ENCODE data around the gene GJE1.
"Not testable (repeated sequence)": the region's sequence is repeated elsewhere in the genome, so short reads cannot be mapped to it uniquely, and the experiment has no call there.

GJE1 gene, protein sequence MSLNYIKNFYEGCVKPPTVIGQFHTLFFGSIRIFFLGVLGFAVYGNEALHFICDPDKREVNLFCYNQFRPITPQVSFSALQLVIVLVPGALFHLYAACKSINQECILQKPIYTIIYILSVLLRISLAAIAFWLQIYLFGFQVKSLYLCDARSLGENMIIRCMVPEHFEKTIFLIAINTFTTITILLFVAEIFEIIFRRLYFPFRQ

DNA sequence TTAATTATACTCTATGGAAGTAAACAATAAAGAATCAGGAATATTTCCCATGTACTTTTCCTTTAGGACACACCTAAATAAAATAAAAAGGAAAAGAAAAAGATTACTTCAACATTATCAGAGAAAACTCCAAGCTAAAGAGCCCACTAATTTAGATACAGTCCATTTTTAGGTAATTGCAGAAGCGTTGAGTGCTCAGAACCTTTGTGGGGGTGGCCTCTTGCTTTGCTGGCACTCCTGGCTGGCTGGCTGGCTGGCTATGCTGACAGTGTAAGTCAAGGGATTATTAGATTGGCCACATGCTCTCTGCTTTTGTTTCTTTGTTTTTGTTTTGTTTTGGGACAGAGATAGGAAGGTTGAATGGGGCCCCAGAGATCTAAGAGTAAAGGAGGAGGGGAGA, at the start of gene GJE1:
TSS of gene GJE1 (plus strand) at position 301 of the 400 bp plus-strand sequence. CDS start 234 bp downstream, outside the sequence.
- no peak for DNase-seq

GRCh38 chr6:142087950-142088857, 44.5 kb upstream of the GJE1 start:
- DNase-seq: no peak

DNA sequence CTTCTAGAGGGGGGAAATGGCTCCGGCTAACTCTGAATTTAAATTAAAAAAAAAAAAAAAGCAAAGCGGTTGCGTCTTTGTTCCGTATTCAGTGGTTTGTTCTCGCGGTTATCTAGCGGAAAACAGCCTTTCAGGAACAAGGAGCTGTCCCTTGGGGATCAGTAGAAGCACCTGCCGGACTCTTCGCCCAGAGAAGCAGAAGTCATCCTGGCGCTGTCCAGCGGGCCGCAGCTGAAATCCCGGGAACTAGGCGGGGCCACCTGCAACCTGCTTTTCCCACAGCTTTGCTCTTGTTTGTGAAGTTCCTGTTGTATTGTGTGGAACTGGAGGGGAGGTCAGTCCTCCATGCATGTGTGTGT, 43.9 kb upstream of the GJE1 start:
- no peak for DNase-seq

DNA sequence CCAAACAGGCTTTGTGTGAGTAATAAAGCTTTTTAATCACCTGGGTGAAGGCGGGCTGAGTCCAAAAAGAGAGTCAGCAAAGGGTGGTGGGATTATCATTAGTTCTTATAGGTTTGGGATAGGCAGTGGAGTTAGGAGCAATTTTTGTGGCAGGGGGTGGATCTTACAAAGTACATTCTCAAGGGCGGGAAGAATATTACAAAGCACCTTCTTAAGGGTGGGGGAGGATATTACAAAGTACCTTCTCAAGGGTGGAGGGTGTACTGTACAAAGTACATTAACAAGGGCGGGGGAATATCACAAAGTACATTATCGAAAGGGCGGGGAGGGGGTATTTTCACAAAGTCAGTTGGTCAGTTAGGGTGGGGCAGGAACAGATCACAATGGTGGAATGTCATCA, 27.9 kb upstream of the GJE1 start:
- DNase-seq: not testable (repeated sequence)

DNA sequence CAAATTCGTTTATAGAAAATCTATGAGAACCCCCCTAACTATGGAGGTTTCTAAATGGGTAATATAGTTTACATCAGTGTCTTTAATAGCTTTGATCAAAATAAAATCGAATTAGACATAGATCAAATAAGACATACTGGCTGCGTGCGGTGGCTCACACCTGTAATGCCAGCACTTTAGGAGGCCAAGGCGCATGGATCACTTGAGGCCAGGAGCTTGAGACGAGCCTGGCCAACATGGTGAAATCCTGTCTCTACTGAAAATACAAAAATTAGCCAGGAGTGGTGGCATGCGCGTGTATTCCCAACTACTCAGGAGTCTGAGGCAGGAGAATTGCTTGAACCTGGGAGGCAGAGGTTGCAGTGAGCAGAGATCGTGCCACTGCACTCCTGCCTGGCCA, 21.9 kb upstream of the GJE1 start:
- not testable (repeated sequence) for DNase-seq

GRCh38 chr6:142112451-142113061, 20.2 kb upstream of the GJE1 start:
- DNase-seq: no peak

- no peak for DNase-seq
Observed at GRCh38 chr6:142117366-142117765, 15.4 kb upstream of the GJE1 start.

GRCh38 chr6:142118328-142118727, 14.4 kb upstream of the GJE1 start:
- no peak for DNase-seq

GRCh38 chr6:142118925-142119324, 13.8 kb upstream of the GJE1 start:
- DNase-seq: no peak

DNA sequence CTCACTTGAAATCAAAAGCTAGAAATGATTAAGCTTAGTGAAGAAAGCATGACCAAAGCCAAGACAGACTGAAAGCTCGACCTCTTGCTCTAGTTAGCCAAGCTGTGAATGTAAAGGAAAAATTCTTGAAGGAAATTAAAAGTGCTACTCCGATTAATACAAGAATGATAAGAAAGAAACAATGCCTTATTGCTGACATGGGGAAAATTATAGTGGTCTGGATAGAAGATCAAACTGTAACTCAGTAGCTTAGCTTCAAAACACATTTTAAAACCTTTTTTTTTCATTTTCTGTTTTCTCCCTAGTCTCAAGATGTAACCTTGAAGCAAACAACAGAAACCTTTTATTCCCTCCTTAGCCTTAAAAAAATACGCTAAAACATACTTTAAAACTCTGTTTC, 11.4 kb upstream of the GJE1 start:
- no peak for DNase-seq

DNA sequence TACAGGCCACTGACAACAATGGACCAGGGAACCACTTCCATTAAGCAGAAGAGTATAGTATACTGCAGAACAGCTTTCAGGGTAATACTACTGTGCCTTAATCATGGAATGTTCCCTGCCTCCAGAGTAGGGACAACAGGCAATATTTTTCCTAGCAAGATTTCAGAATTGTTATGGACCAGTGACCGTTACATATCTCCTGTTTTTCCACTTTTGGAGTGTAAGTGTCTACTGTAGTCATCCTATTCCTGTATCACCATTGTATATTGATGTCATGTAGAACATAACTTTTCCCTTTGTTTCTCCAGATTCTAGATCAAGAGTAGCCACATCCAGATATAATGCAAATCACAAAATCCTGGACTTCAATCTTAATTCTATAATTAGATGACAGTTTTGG, 1.9 kb upstream of the GJE1 start:
- no peak for DNase-seq

GRCh38 chr6:142138876-142139275, 6.2 kb downstream of the GJE1 start:
- no peak for DNase-seq

DNA sequence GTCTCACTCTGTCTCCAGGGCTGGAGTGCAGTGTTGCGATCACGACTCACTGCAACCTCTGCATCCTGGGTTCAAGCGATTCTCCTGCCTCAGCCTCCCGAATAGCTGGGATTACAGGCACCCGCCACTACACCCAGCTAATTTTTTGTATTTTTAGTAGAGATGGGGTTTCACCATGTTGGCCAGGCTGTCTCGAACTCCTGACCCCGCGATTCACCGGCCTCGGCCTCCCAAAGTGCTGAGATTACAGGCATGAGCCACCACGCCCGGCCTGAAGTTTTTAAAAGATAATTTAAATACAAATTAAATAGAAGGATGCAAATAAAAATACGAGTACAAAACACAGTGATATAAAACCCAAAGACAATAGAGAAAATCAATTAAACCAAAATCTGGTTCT, 8.8 kb downstream of the GJE1 start:
- not testable (repeated sequence) for DNase-seq

- peak; percentile 97 for DNase-seq
Observed at GRCh38 chr6:142146828-142147662, 14.3 kb downstream of the GJE1 start, which contains the start of the genes NMBR and VTA1. NMBR (minus strand) TSS chr6:142147122; CDS start chr6:142088658, 58,464 bp downstream. VTA1 (plus strand) TSS chr6:142147263; CDS start chr6:142147288, 25 bp downstream.

DNA sequence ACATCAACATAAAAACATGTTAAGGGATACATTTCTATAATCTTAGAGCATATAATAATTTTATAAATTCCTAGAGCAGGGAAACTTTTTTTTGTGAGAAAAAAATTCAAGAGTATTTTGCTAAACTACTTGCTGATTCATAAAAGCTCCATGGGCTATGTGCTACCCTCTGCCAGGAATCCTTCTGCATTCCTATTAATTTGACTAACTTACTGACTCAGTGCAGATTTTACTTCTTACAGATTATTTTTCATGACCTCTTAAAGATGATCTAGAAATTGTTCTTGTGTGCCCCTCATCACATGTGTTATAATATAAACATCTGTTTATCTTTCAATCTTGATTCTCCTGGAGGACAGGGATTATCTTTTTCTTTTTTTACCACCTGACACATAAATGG, 20.0 kb downstream of the GJE1 start:
- DNase-seq: no peak

DNA sequence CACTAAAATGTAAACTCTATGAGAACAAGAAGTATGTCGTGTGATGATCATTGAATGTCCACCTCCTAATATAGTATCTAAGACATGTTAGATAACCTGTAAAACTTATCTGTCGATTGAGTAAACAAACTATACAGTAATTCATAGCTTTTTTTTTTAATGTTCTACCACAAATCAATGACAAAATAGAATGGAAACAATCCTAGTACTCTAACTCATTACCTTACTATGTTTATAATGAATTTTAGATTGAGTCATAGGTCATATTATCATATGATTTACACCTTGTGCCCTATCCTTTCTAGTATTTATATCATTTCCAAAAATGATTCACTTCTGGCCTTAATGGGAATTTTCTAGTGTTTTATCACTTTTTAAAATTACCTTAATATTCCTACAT, 20.5 kb downstream of the GJE1 start:
- DNase-seq: no peak

GRCh38 chr6:142154336-142154735, 21.6 kb downstream of the GJE1 start:
- no peak for DNase-seq

DNA sequence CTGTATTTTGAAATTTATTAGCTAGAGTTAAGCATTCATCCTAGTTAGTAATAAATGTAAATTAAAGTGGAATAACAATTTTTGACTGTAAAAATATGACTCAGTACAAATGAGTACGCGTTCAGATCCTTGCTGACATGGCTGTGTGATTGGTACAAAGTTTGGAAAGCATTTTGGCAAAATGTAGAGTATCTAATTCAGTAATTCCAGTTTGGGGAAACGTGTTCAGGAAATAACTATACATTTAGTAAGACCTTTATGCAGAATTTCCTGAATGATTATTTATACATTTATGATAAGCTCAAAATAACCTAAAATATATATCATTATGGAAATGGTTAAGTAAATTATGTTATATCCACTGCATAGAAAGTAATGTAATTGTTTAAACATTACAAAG, 22.4 kb downstream of the GJE1 start:
- no peak for DNase-seq

DNA sequence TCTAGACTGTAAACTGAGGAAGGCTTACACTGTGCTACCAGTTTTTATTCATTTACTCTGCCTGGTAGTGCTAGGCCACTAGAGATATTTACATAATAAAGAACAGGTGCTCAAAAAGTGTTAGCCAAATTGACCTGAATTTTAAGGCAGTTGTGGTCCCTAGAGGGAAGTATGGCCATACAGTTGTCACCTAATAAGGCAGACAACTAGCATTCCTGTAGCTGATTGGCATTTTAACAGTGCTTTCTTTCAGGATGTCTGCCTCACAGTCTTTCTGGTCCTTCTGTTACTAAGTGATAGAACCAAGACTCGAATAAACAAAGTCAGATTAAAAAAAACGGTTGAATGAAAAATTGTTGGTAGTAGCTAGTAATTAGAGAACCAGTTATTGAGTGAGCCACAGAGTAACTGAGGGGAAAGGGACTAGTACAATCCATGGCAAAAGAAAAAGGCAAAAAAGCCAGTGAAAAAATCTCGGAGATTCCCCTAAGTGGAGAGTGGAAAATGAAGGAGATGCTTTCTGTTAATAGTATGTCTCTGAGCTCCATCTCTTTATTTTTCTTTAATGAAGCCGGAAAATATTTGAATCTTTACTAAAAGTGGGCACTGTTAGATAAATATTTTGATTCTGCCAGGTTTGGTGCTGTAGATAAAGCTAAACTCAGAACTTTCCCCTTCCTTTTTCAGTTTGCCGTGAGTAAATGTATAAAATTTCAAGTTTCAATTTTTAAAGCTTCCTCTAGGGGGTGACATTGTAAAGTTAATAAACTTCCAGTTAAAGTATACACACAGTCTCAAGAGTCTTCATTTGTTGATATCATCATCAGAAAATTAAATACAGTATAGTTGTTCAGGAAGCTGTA, 23.4 kb downstream of the GJE1 start:
- no peak for DNase-seq

DNA sequence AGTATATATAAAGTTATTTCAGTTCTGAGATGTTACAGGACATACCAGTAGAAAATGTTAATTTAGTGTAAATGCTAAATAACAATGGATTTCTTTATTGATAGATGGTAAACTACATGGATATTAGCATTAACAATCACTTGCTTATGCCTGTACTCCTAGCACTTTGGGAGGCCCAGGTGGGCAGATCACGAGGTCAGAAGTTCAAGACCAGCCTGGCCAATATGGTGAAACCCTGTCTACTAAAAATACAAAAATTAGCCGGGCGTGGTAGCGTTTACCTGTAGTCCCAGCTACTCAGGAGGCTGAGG, 24.0 kb downstream of the GJE1 start:
- not testable (repeated sequence) for DNase-seq

DNA sequence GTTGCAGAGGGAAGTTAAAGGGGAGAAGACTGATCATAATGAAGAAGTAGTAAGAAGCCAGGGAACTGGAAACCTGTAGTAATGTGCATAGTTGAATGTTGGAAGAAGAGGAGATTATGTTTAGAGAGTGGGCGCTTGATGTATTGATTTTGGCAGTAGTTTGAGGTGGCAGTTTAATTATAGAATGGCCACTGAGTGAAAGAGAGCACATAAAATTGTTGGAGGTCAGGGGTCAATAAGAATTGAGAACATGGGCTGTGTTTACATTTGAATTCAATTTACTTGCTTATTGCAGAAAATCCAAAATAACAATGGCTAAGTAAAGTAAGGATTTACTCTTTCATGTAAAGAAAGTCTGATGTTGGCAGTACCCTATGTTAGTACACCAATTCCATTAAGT, 30.1 kb downstream of the GJE1 start:
- no peak for DNase-seq

GRCh38 chr6:142165227-142165626, 32.5 kb downstream of the GJE1 start:
- DNase-seq: no peak

All from DMS79 (cell line).